H7 (cell line): ENCODE results near the gene FADS3. TPM values are rescaled to one million over a fixed set of nuclear protein-coding genes. Genes with fewer than 3 reads are reported as not detected.

ENCODE experiments used
- DNase-seq: peaks from one replicate; pipeline ENCODE4 v3.0.0; 2012
- H3K27me3 ChIP-seq: 2 replicates; pipeline ENCODE4 v1.6.0; 2011; ENCODE audit warnings: mild to moderate bottlenecking, low read length; ENCODE audit not compliant: control insufficient read depth, insufficient read depth
- H3K36me3 ChIP-seq: replicated peaks from 2 replicates; pipeline ENCODE4 v1.5.1; 2011; ENCODE audit warnings: low read length; ENCODE audit not compliant: control insufficient read depth, insufficient read depth
- H3K4me3 ChIP-seq: 2 replicates; pipeline ENCODE4 v1.5.1; 2011; ENCODE audit warnings: low read depth, mild to moderate bottlenecking, control low read depth, low read length, moderate library complexity; ENCODE audit not compliant: insufficient read depth
- total RNA-seq: library from RNA; depleted of rRNA; stranded (reverse); fragments of >200 nt; shearing (Covaris generic); gene quantifications from 2 replicates; pipeline ENCODE4 v1.2.3, GENCODE V29; 2014

Gene FADS3
- total RNA-seq, 1 experiment from 2014 or later: 27.1 TPM

- Histone ChIP-seq H3K4me3 (no peak overlapping the region), H3K27me3 (no peaks in the 10 kb centered on the region), H3K36me3 (peaks cover 56% of the 10 kb centered on the region)
- DNase-seq: no peak
Observed at GRCh38 chr11:61855939-61856680, 35.2 kb downstream of the FADS3 start.

GRCh38 chr11:61854966-61855714 is 36.2 kb downstream of the FADS3 start:
- Histone ChIP-seq H3K27me3 (no peaks in the 10 kb centered on the region), H3K4me3 (no peak overlapping the region), H3K36me3 (peaks cover 59% of the 10 kb centered on the region)
- DNase-seq: no peak

- H3K27me3 ChIP-seq: no peaks in the 10 kb centered on the region
- DNase-seq: no peak
- H3K36me3 ChIP-seq: peaks cover 60% of the 10 kb centered on the region
- no peak overlapping the region for H3K4me3 ChIP-seq
Observed at GRCh38 chr11:61854206-61854895, 37.0 kb downstream of the FADS3 start.

- no peak overlapping the region for H3K4me3 ChIP-seq
- no peaks in the 10 kb centered on the region for H3K27me3 ChIP-seq
- H3K36me3 ChIP-seq: peaks cover 63% of the 10 kb centered on the region
- DNase-seq: no peak
Observed at GRCh38 chr11:61853698-61854169, 37.6 kb downstream of the FADS3 start.

- Histone ChIP-seq H3K4me3 (no peak overlapping the region), H3K27me3 (no peaks in the 10 kb centered on the region), H3K36me3 (peaks cover 69% of the 10 kb centered on the region)
- no peak for DNase-seq
Observed at GRCh38 chr11:61851900-61852295, 39.4 kb downstream of the FADS3 start.

- Histone ChIP-seq H3K36me3 (peaks cover 69% of the 10 kb centered on the region), H3K4me3 (no peak overlapping the region), H3K27me3 (no peaks in the 10 kb centered on the region)
- no peak for DNase-seq
Observed at GRCh38 chr11:61851113-61851899, 40.0 kb downstream of the FADS3 start.

- H3K27me3 ChIP-seq: no peaks in the 10 kb centered on the region
- H3K36me3 ChIP-seq: peaks cover 67% of the 10 kb centered on the region
- no peak overlapping the region for H3K4me3 ChIP-seq
- no peak for DNase-seq
Observed at GRCh38 chr11:61850687-61851086, 40.7 kb downstream of the FADS3 start.

- Histone ChIP-seq H3K27me3 (no peaks in the 10 kb centered on the region), H3K4me3 (no peak overlapping the region), H3K36me3 (peaks cover 57% of the 10 kb centered on the region)
- DNase-seq: no peak
Observed at GRCh38 chr11:61848631-61849030, 42.7 kb downstream of the FADS3 start.

GRCh38 chr11:61847914-61848581 is 43.3 kb downstream of the FADS3 start:
- DNase-seq: no peak
- Histone ChIP-seq H3K36me3 (peaks cover 58% of the 10 kb centered on the region), H3K27me3 (no peaks in the 10 kb centered on the region), H3K4me3 (no peak overlapping the region)

- no peaks in the 10 kb centered on the region for H3K27me3 ChIP-seq
- peaks cover 66% of the 10 kb centered on the region for H3K36me3 ChIP-seq
- H3K4me3 ChIP-seq: no peak overlapping the region
- DNase-seq: no peak
Observed at GRCh38 chr11:61846362-61847020, 44.9 kb downstream of the FADS3 start.

- no peak for DNase-seq
- H3K27me3 ChIP-seq: no peaks in the 10 kb centered on the region
- peaks cover 68% of the 10 kb centered on the region for H3K36me3 ChIP-seq
Observed at GRCh38 chr11:61844909-61845565, 46.3 kb downstream of the FADS3 start.

GRCh38 chr11:61842528-61842820 is 48.9 kb downstream of the FADS3 start:
- Histone ChIP-seq H3K4me3 (no peak overlapping the region), H3K36me3 (peaks cover 59% of the 10 kb centered on the region), H3K27me3 (no peaks in the 10 kb centered on the region)
- DNase-seq: no peak

More at GRCh38 chr11:61844909-61845565, 46.3 kb downstream of the FADS3 start:
- H3K4me3 ChIP-seq: no peak overlapping the region
